HG03469 (cell line): ENCODE data around the gene THOC7.

Experiments
- ATAC-seq: cut with Tn5 transposase; IDR thresholded peaks from one replicate; pipeline ENCODE4 v1.9.1; 2021; ENCODE audit warnings: mild to moderate bottlenecking, moderate library complexity, moderate number of reproducible peaks; ENCODE audit not compliant: unreplicated experiment

The THOC7 gene

DNA sequence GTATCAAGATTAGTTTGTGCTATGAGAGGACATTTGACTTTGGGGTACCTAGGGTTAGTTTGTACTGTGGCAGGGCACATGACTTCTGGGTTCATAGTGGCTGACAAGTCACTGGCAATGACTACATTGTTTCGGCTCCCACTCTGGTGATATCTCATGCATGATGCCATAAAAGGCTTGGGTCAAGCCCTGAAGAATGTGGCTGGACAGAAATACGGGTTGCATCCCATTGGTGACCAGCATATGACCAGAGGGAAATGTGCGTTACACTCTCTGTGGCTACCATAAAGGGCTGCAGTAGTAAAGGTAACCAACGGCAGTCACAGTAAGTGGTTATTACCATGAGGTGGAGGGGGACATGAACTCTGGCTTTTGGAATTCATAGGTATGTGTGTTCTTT, 18.4 kb downstream of the THOC7 start:
- no peak for ATAC-seq

DNA sequence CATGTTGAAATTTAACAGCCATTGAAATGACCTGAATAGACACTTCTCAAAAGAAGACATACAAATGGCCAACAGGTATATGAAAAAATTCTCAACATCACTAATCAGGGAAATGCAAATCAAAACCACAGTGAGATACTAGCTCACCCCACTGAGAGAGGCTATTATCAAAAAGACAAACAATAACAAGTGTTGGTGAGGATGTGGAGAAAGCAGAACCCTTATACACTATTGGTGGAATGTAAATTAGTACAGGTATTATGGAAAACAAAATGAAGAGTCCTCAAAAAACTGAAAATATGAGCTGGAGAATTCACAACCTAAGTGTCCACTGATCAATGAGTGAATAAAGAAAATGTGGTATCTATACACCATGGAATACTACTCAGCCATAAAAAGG, 21.5 kb downstream of the THOC7 start:
- ATAC-seq, result no peak

DNA sequence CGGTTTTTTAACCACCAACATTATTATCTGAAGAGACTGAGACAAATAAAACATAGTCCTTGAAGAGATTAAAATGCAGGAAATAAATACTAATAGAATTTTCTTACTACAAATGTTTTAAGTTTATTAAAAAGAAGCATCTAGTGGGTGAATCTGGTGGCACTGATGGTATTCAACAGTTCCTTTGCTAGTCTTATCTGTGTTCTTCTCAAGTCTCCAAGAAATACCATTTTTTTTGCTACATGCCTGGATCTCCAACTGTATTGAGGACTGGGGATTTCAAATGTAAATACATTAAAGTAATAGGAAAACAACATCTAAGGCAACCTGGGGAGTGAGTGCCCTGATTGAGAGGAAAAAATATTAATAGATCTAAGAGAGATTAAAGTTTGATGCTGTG, 21.9 kb downstream of the THOC7 start:
- no peak for ATAC-seq

DNA sequence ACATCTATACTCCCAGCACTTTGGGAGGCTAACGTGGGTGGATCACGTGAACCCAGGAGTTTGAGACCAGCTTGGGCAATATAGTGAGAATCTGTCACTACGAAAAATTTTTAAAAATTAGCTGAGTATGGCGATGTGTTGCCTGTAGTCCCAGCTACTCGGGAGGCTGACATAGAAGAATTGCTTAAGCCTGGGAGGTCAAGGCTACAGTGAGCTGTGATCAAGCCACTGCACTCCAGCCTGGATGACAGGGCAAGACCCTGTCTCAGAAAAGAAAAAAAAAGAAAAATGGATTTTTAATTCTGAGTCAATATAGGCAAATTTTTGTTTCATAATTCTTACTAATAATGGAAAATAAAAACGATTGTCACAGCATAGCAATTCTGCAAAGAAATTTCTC, 31.2 kb downstream of the THOC7 start:
- no peak for ATAC-seq

DNA sequence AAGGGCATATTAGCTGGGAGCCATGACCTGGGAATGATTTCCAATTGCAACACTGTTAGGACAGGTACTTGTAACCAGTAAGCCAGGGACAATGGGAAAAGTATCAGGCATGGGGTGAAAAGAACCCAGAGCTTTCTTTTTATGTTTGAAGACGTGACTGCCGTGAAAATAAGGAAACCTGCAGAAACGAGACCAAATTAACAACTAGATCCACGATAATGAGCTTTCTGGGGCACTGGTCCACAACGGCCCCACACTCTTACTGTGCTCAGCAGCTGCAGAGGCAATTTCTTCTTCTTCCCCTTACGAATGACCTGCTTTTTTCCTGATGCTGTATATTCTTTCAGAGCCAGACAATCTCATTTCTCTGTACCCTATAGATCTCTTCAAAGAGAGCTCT, 33.1 kb downstream of the THOC7 start:
- ATAC-seq, result no peak

DNA sequence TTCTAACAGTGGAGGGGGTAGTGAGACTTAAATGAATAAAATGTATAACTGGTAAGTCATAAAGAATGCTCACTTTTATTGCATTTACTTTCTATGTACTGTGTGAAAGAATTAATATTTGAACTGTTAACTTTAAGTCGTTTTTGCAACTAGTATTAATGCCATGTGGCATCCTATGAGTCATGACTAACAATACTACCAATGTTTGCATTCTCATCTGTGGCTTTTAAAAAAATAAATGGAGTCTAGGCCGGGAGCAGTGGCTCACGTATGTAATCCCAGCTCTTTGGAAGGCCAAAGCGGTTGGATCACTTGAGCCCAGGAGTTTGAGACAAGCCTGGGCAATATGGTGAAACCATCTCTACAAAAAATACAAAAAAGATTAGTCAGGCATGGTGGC, 39.3 kb downstream of the THOC7 start:
- ATAC-seq, result no peak

DNA sequence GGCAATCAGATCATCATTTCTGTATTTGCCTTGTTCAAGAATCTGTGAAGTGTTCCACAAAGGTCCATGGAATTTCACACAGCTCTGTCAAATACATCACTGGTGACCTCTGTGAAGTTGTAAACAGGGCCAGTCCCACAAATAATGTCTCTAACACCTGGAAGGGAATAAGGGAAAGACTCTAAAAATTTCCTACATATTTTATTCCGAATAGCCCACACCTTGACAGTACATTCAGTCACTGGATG, 44.5 kb downstream of the THOC7 start, which contains the start of gene C3orf49:
Gene C3orf49 (plus strand): TSS at position 149 of the 248 bp plus-strand sequence. CDS start 173 bp downstream, outside the sequence.
- no peak for ATAC-seq

DNA sequence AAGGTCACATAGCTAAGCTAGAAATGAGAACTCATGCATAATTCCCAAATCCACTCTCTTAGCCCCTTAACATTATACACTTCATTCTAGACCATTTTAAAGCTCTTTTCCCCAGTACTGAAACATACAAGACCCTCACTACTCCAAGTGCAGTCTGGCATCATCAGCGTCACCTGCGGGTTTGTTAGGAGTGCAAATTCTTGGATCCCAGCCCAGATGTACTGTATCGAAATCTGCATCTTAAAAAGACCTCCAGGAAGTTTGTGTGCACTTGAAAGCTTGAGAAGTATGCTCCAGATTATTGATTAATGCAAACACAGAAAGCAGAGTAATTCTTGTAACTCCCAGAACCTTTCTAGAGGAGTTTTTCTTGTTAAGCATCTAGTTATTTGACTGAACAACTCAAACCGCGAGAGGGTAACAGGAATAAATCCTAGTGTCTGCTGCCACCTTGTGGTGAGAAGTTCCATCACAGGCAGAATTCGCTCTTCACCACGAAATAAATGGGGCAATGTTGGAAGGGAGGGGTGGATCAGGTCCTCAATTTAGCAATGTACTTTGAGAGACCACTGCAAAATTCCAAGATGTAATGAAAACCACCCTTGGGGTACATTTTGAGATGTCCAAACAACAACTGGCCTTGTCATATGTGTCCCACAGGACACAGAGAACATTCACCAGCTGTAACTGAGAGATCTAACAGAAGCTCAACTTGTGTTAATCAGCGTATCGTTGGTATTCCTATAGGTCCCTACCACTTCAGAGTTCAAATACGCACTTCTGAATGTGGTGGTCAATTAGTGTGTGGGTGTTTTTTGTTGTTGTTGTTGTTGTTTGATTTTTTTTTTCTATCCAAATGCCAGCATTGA, 45.1 kb downstream of the THOC7 start:
- peak; percentile 65 for ATAC-seq

DNA sequence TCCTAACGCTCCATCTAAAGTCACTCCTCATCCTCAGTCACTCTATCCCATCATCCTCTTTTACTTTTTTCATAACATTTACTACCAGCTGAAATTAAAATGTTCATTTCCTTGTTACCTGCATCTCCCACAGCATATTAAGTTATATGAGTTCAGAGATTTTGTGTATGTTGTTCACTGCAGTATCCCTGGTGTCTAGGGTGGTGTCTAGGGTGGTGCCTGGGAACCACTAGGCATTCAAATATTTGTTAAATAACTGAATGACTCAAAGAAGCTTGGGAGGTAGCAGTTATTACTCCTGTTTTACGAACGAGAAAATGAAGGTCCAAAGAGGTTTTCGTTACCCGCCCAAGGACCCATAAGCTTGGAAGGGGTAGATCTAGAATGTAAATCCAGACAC, 46.4 kb downstream of the THOC7 start:
- ATAC-seq, result no peak

DNA sequence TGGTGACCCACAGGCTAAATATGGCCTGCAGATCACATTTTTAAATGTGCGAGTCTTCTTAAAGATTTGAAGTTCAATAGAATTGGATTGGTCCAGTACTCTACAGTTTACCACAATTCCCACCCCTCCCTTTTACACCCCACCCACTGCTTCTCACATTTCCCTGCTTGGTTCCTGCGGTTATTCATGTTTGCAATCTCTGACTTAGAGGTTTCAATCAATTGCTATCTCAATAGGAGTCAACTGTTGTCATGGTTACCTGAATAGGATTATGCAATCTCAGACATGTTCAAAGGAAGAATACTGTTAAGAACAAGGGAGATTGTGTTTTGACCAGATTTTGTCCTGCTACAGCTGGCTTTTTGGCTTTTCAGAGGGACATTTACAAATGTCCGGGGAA, 49.4 kb downstream of the THOC7 start:
- no peak for ATAC-seq

DNA sequence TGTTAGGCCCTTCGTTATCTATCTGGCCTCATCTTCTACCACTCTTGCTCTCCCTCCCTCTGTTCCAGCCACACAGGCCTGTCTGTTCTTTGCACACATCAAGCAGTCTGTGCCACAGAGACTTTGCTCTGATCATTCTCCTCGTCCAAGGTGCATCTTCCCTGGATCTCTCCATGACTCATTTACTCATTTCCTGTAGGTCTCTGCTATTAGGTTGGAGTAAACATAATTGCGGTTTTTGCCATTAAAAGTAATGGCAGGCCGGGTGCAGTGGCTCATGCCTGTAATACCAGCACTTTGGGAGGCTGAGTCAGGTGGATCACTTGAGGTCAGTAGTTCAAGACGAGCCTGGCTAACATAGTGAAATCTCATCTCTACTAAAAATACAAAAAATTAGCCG, 54.0 kb downstream of the THOC7 start:
- no peak for ATAC-seq

DNA sequence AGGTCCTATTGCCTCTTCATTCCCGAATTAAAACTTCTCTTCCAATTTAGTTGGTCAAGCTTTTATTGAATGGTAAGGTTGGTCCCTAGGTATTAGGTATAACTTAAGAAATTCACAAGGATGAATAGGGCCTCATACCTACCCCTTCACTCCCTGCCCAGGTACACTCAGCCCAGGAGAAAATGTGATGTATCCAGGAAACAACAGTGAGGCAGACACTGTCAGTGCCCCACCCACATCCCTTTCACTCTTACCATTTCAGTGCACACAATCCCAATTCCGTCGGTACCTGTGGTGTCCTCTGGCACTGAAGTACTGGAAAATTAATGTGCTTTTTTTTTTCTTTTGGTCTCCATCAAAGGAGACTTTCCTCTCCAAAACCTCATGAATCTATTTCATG, 55.0 kb downstream of the THOC7 start:
- ATAC-seq, result no peak

DNA sequence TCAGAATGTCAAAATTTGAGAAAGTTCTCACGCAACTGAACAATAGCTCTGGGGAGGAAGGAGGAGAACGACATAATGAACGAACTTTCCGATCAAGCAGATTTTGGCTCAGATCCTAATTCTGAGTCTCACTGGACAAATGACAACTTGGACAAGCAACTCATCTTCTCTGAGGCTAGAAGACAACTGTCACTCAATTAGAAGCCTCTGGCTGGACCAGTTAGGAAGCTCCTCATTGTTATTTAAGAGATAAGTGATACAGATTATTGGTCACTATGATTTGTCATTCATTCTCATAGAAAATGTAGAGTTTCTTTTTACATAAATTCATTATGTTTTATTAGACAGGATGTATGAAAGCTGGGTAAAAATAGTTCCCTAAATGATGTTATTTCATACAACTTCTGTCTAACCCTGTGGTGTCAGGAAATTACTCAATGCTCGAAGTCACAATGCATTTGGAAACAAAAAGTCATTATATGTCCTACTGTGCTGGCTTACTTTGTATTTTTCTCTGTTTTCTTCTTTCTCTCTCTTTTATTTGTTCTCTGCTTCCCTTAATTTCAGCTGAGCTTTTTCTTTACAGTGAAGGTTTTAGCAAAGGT, 55.5 kb downstream of the THOC7 start:
- ATAC-seq, result no peak

DNA sequence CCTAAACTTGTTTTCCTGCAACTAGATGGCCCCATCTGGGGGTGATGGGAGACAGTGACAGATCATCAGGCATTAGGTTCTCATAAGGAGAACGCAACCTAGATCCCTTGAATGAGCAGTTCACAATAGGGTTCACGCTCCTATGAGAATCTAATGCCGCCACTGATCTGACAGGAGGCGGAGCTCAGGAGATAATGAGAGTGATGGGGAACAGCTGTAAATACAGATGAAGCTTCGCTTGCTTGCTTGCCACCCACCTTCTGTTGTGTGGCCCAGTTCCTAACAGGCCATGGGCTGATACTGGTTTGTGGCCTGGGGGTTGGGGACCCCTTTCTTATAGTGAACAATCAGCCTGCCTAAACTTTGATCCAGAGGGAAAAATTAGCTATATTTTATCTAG, 59.7 kb downstream of the THOC7 start:
- ATAC-seq, result no peak

DNA sequence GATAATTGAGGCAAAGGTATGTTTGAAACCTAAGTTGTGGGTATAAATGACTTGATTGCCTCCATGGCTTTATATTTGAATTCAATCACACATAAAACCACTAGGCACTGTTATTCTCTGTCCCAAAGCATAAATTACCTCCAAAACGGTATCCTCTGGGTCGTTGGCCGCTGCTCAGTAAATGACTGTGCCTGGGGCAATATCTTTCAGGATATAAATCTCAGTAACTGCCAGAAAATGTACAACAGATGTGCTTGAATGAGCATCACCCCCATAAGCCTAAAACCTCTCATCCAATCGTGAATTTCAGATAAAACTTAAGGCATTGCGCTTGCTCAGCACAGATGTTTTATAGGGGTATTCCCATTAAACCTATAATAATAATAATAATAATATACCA, 63.5 kb downstream of the THOC7 start:
- ATAC-seq, result no peak

DNA sequence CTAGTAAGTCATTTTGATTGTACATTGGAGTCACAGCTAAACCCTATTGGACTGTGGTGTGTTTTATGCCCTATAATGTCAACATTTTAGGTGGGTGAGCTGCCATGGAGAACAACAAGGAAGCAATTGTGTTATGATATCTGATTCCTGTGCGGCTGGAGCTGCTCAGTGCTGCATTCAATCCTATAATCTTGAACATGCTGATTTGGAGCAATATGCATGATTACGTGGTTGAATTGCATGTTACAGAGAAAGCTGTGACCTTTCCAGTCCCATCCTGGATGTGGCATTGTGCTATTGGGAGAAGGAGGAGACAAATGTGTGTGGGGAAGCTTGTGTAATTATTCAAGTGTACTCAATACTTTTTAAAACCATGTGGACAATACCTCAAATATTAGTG, 64.7 kb downstream of the THOC7 start:
- no peak for ATAC-seq

DNA sequence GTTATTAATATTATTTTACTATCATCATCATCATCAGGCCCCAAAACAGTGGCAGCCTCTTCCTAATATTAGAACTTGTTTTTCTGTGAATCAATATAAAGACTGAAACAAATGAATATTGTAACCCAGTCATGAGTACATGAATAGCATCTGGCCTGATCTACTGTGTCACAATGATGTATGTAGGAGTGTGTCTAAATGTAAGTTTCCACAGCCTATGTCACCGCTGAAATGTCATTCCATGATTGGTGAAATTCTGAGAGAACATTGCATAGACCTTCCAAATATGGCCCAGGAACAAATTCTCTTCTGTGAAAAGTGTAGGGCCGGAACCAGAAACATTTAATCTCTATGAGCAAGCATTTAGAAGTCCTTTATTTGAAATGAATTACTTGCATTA, 65.1 kb downstream of the THOC7 start:
- ATAC-seq, result no peak

DNA sequence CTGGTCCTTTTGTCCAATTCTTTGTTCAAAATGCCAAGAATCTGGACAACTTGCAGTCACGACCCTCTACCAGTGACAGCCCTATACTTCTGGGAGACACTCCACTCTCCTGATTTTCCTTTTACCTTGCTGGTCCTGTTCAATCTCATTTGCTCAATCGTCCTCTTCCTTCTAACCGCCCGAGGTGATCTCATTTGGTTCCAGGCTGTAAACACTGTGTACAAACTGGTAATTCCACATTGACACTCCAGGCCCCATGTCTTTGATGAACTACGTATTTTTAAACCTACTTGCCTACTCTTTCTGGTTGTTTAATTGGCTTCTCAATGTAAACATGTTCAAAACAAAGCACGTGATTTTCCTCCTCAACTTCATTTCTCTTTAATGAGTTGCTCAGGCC, 68.2 kb downstream of the THOC7 start:
- ATAC-seq, result no peak

DNA sequence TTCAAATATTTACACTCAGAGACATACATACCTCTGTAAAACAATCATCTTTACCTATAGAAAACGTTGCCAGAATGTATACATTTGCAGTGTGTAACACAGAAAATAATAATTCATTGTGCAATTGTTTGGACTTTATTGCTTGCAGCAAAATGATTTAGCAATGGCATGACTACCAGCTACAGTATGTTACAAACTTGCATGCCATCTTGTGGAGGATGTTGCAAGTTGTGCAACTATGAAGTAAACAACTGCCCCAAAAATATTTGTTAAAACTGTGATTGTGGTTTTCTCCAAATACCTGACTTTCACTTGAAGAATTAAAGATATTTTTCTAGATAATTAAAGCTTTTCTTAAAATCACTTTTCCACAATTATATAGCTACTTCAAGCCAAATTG, 71.6 kb downstream of the THOC7 start:
- ATAC-seq, result no peak
